Hepatocyte (in vitro differentiated cells): ENCODE results near the gene ORM2. TPM values are rescaled to one million over a fixed set of nuclear protein-coding genes. Genes with fewer than 3 reads are reported as not detected.

Experiments
- DNase-seq: peaks from one replicate; pipeline ENCODE4 v3.0.0-alpha.2; 2016; ENCODE audit warnings: low spot score
- H2AFZ ChIP-seq: fragments of 200-600 bp; sonication (generic); 2 replicates; pipeline ENCODE4 v1.6.0; 2016; ENCODE audit warnings: antibody characterized with exemption, mild to moderate bottlenecking
- H3K27ac ChIP-seq: fragments of 200-600 bp; sonication (generic); 2 replicates; pipeline ENCODE4 v1.5.1; 2016; ENCODE audit warnings: mild to moderate bottlenecking
- H3K27me3 ChIP-seq: fragments of 200-600 bp; sonication (generic); 2 replicates; pipeline ENCODE4 v1.6.1; 2016
- H3K36me3 ChIP-seq: fragments of 200-600 bp; sonication (generic); replicated peaks from 2 replicates; pipeline ENCODE4 v1.5.1; 2016; ENCODE audit warnings: low read depth; ENCODE audit not compliant: insufficient read depth
- H3K4me1 ChIP-seq: fragments of 200-600 bp; sonication (generic); 2 replicates; pipeline ENCODE4 v1.5.1; 2016; ENCODE audit warnings: mild to moderate bottlenecking, moderate library complexity; ENCODE audit not compliant: insufficient read depth
- H3K4me2 ChIP-seq: fragments of 200-600 bp; sonication (generic); 2 replicates; pipeline ENCODE4 v1.6.0; 2016
- H3K4me3 ChIP-seq: fragments of 200-600 bp; sonication (generic); 2 replicates; pipeline ENCODE4 v1.5.1; 2016; ENCODE audit warnings: mild to moderate bottlenecking
- H3K79me2 ChIP-seq: fragments of 200-600 bp; sonication (generic); 2 replicates; pipeline ENCODE4 v1.6.0; 2017; ENCODE audit warnings: mild to moderate bottlenecking
- H3K9me2 ChIP-seq: fragments of 200-600 bp; sonication (generic); replicated peaks from 2 replicates; pipeline ENCODE4 v1.6.0; 2017; ENCODE audit warnings: mild to moderate bottlenecking; ENCODE audit not compliant: insufficient read depth
- H3K9me3 ChIP-seq: fragments of 200-600 bp; sonication (generic); 2 replicates; pipeline ENCODE4 v1.5.1; 2016; ENCODE audit warnings: low read depth, mild to moderate bottlenecking
- H4K20me1 ChIP-seq: fragments of 200-600 bp; sonication (generic); 2 replicates; pipeline ENCODE4 v1.6.0; 2016; ENCODE audit warnings: mild to moderate bottlenecking; ENCODE audit not compliant: insufficient read depth, poor library complexity, severe bottlenecking
- EZH2 ChIP-seq: fragments of 200-600 bp; sonication (generic); IDR thresholded peaks from 2 replicates; pipeline ENCODE4 v1.6.1; 2016; ENCODE audit warnings: antibody characterized with exemption, mild to moderate bottlenecking, borderline replicate concordance
- EZH2phosphoT487 ChIP-seq: fragments of 200-600 bp; sonication (generic); IDR thresholded peaks from one replicate; pipeline ENCODE4 v1.6.1; 2018; ENCODE audit warnings: antibody characterized with exemption, mild to moderate bottlenecking, low read depth, moderate library complexity; ENCODE audit not compliant: unreplicated experiment, severe bottlenecking
- WGBS: methylation state at CpG from one replicate; pipeline ENCODE4 v1.1.6; 2016; ENCODE audit warnings: low lambda C conversion rate; ENCODE audit errors: missing lambda C conversion rate; 5-methylcytosine and 5-hydroxymethylcytosine counted together
- polyA plus RNA-seq: library from polyadenylated mRNA; unstranded; fragments of >200 nt; fragmentation: Nextera tagmentation; extraction: Ambion mirVana; gene quantifications from 2 replicates; pipeline ENCODE4 v1.2.1, GENCODE V29; 2016
- total RNA-seq: library from RNA; depleted of rRNA; stranded (reverse); fragments of >200 nt; gene quantifications from 2 replicates; pipeline ENCODE4 v1.2.3, GENCODE V29; 2014
- TF ChIP-seq, protein P1 (sequence below): fragments of 200-600 bp; sonication (generic); IDR thresholded peaks from 2 replicates; pipeline ENCODE4 v1.5.1; 2016; ENCODE audit warnings: antibody characterized with exemption, mild to moderate bottlenecking; ENCODE audit not compliant: poor library complexity

The ORM2 gene
- total and polyA plus RNA-seq, 2 experiments from 2014 or later = 52.0 to 136 TPM

DNA sequence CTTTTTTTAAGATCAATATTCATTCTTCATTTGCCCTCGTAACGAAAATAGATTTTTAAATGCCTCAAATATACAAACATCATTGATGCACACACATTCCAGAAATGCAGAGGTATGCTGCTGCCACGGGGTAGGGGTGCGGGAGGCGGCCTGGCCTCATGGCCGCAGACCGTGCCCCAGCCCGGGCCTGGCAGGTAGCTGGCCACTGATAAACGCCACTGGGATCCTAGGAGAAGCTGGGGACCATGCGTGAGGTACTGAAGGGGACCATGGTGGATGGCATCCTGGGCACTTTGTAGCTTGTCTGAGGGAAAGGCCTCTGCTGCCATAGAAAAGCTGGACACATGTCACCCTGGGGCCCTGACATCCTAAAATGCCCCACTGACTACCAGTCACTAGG is 6.5 kb downstream of the ORM2 start:
- Histone ChIP-seq H3K36me3 (no peaks in the 10 kb centered on the region), H3K79me2 (no peaks in the 10 kb centered on the region), H3K4me2 (no peak overlapping the region), H3K9me2 (no peaks in the 10 kb centered on the region), H3K27me3 (no peaks in the 10 kb centered on the region), H4K20me1 (no peaks in the 10 kb centered on the region), H3K27ac (no peak overlapping the region), H2AFZ (no peak overlapping the region), H3K4me1 (no peaks in the 10 kb centered on the region), H3K4me3 (no peak overlapping the region), H3K9me3 (no peaks in the 10 kb centered on the region)
- TF ChIP-seq, protein P1, sequence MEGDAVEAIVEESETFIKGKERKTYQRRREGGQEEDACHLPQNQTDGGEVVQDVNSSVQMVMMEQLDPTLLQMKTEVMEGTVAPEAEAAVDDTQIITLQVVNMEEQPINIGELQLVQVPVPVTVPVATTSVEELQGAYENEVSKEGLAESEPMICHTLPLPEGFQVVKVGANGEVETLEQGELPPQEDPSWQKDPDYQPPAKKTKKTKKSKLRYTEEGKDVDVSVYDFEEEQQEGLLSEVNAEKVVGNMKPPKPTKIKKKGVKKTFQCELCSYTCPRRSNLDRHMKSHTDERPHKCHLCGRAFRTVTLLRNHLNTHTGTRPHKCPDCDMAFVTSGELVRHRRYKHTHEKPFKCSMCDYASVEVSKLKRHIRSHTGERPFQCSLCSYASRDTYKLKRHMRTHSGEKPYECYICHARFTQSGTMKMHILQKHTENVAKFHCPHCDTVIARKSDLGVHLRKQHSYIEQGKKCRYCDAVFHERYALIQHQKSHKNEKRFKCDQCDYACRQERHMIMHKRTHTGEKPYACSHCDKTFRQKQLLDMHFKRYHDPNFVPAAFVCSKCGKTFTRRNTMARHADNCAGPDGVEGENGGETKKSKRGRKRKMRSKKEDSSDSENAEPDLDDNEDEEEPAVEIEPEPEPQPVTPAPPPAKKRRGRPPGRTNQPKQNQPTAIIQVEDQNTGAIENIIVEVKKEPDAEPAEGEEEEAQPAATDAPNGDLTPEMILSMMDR = no peak
- no peak for TF ChIP-seq EZH2
- TF ChIP-seq EZH2phosphoT487 = no peak
- DNase-seq = no peak
- WGBS = 79% methylated on average over 10 of the region's 10 CpGs

DNA sequence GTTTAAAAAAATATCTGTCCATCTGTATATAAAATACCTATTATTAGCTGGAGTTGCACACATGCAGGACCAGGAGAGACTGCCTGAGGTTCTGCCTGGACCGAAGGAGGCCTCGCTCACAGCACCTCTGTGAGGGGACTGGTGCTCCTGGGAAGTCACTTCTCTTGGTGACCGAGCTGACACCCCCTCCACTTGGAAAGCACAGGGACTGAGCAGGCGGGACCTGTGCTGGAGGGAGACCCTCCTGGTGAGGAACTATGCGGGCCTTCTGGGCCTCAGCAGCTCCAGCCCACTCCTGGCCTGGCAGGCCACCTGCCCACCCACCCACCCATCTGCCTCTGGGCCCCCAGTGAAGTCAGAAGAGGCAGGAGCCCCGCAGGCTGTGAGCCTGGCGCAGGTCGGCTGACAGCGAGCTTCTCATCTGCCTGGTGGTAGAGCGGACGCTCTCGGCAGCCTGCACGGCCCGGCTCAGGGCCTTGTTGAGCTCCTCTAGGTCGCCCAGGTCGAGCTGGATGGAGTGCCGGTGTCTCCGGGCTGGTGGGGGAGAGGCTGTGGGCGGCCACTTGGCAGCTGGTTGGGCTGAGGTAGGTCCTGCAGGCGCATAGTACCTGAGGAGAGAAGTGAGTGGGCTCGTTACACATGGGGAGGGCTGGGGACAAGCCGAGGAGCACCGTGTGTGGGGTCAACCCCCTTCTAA is 7.2 kb downstream of the ORM2 start:
- Histone ChIP-seq H3K36me3 (no peaks in the 10 kb centered on the region), H3K4me3 (no peak overlapping the region), H4K20me1 (no peaks in the 10 kb centered on the region), H3K4me2 (no peak overlapping the region), H3K27ac (no peak overlapping the region), H3K4me1 (no peaks in the 10 kb centered on the region), H3K9me3 (no peaks in the 10 kb centered on the region), H3K9me2 (no peaks in the 10 kb centered on the region), H3K79me2 (no peaks in the 10 kb centered on the region), H3K27me3 (no peaks in the 10 kb centered on the region), H2AFZ (no peak overlapping the region)
- DNase-seq = no peak
- WGBS = 96% methylated on average over 23 of the region's 23 CpGs
- no peak for TF ChIP-seq EZH2
- TF ChIP-seq, protein P1 = no peak
- TF ChIP-seq EZH2phosphoT487 = no peak

DNA sequence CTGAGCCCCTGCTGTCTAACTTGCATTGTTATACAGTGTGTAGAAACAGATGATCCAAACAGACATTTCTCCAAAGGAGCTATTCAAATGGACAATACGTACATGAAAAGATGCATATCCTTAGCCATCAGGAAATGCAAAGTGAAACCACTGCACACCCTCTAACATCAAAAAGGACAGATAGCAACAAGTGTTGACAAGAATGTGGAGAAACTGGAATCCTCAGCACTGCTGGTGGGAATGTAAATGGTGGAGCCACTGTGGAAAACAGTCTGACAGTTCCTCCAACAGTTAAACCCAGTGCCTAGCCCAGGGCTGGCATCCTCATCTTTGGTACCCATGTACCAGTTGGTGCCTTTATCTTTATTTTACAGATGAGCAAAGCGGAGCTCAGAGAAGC is 8.5 kb downstream of the ORM2 start:
- Histone ChIP-seq H3K9me2 (no peaks in the 10 kb centered on the region), H4K20me1 (no peaks in the 10 kb centered on the region), H3K27me3 (no peaks in the 10 kb centered on the region), H3K9me3 (no peaks in the 10 kb centered on the region), H3K4me3 (no peak overlapping the region), H3K27ac (no peak overlapping the region), H3K4me2 (no peak overlapping the region), H2AFZ (no peak overlapping the region), H3K79me2 (no peaks in the 10 kb centered on the region), H3K36me3 (no peaks in the 10 kb centered on the region), H3K4me1 (no peaks in the 10 kb centered on the region)
- TF ChIP-seq, protein P1 = no peak
- TF ChIP-seq EZH2phosphoT487 (no peak), EZH2 (no peak)
- WGBS = 91% methylated on average over 2 of the region's 2 CpGs
- no peak for DNase-seq
